Upper lobe of right lung (tissue), 1 donor: ENCODE measurements around the gene WNT2B. TPM values are rescaled to one million over a fixed set of nuclear protein-coding genes. Genes with fewer than 3 reads are reported as not detected.
"Not testable (repeated sequence)": the region's sequence is repeated elsewhere in the genome, so short reads cannot be mapped to it uniquely, and the experiment has no call there.

ENCODE experiments used
- ATAC-seq: fragments of 200-7000 bp; cut with Tn5 transposase; one replicate; pipeline ENCODE4 v1.9.1; 2020; ENCODE audit warnings: mild to moderate bottlenecking, moderate library complexity
- DNase-seq: peaks from one replicate; pipeline ENCODE4 v3.0.0-alpha.2; 2020
- H3K27ac ChIP-seq: fragments of 200-600 bp; one replicate; pipeline ENCODE4 v1.8.0; 2022
- H3K27me3 ChIP-seq: fragments of 200-600 bp; one replicate; pipeline ENCODE4 v1.8.0; 2022; ENCODE audit warnings: mild to moderate bottlenecking
- H3K36me3 ChIP-seq: fragments of 200-600 bp; one replicate; pipeline ENCODE4 v1.8.0; 2022
- H3K4me1 ChIP-seq: fragments of 200-600 bp; one replicate; pipeline ENCODE4 v1.8.0; 2022
- H3K4me3 ChIP-seq: fragments of 200-600 bp; one replicate; pipeline ENCODE4 v1.8.0; 2022; ENCODE audit warnings: mild to moderate bottlenecking
- H3K9me3 ChIP-seq: fragments of 200-600 bp; one replicate; pipeline ENCODE4 v1.8.0; 2022
- CTCF ChIP-seq: fragments of 200-600 bp; IDR thresholded peaks from one replicate; pipeline ENCODE4 v1.8.0; 2022; ENCODE audit warnings: antibody characterized with exemption
- intact Hi-C: fragments of 100-400 bp; cut with DNase I; formaldehyde crosslinking; loops from one replicate; pipeline ENCODE4 v1.11.0; 2022
- total RNA-seq: library from RNA; stranded (reverse); fragmentation: NEBNext Ultra II Directional; extraction: Animal tissue kit (Norgen Biotek cat#: 25700); gene quantifications from one replicate; pipeline ENCODE4 v1.2.1, GENCODE V29; 2021
- donor health status: DM: no; HTN: yes; CAD: no; lungs with severe emphysema.

The WNT2B gene
- total RNA-seq, 1 donor from 2014 or later = 8.5 TPM

GRCh38 chr1:112478314-112478713 is 30.5 kb upstream of the WNT2B start:
- no peak overlapping the region for H3K27ac ChIP-seq
- H3K9me3 ChIP-seq = no peaks in the 10 kb centered on the region
- no peak for TF ChIP-seq CTCF
- no peaks in the 10 kb centered on the region for H3K4me1 ChIP-seq
- intact Hi-C loops = no loop called here
- no peak for DNase-seq
- H3K36me3 ChIP-seq = no peaks in the 10 kb centered on the region
- ATAC-seq = no peak
- no peaks in the 10 kb centered on the region for H3K27me3 ChIP-seq
- H3K4me3 ChIP-seq = no peak overlapping the region

GRCh38 chr1:112486063-112486462 is 22.7 kb upstream of the WNT2B start:
- H3K36me3 ChIP-seq, DNase-seq, ATAC-seq, H3K27ac ChIP-seq, H3K9me3 ChIP-seq, H3K4me3 ChIP-seq, H3K4me1 ChIP-seq, H3K27me3 ChIP-seq, intact Hi-C loops: not testable (repeated sequence)

- intact Hi-C loops, H3K4me3 ChIP-seq, H3K27me3 ChIP-seq, DNase-seq, H3K4me1 ChIP-seq, ATAC-seq, H3K27ac ChIP-seq, H3K36me3 ChIP-seq, H3K9me3 ChIP-seq: not testable (repeated sequence)
These were observed 21.1 kb upstream of the WNT2B start for GRCh38 chr1:112487686-112488085.

GRCh38 chr1:112488141-112488540 is 20.6 kb upstream of the WNT2B start:
- ATAC-seq = no peak
- intact Hi-C loops = no loop called here
- TF ChIP-seq CTCF = no peak
- Histone ChIP-seq H3K36me3 (no peaks in the 10 kb centered on the region), H3K4me3 (no peak overlapping the region), H3K4me1 (no peaks in the 10 kb centered on the region), H3K27me3 (no peaks in the 10 kb centered on the region), H3K27ac (no peak overlapping the region), H3K9me3 (no peaks in the 10 kb centered on the region)
- DNase-seq = no peak

GRCh38 chr1:112492076-112492475 is 16.7 kb upstream of the WNT2B start:
- DNase-seq (no peak), ATAC-seq (no peak)
- Histone ChIP-seq H3K9me3 (no peaks in the 10 kb centered on the region), H3K27me3 (no peaks in the 10 kb centered on the region), H3K4me3 (no peak overlapping the region), H3K4me1 (no peaks in the 10 kb centered on the region), H3K27ac (no peak overlapping the region), H3K36me3 (no peaks in the 10 kb centered on the region)
- no peak for TF ChIP-seq CTCF
- intact Hi-C loops = no loop called here

- DNase-seq = no peak
- no peak overlapping the region for H3K4me3 ChIP-seq
- no peaks in the 10 kb centered on the region for H3K27me3 ChIP-seq
- H3K4me1 ChIP-seq = no peaks in the 10 kb centered on the region
- TF ChIP-seq CTCF = no peak
- intact Hi-C loops = no loop called here
- no peaks in the 10 kb centered on the region for H3K36me3 ChIP-seq
- H3K27ac ChIP-seq = no peak overlapping the region
- H3K9me3 ChIP-seq = no peaks in the 10 kb centered on the region
- no peak for ATAC-seq
These were observed 15.4 kb upstream of the WNT2B start for GRCh38 chr1:112493351-112493750.

- ATAC-seq = no peak
- Histone ChIP-seq H3K27ac (no peak overlapping the region), H3K36me3 (no peaks in the 10 kb centered on the region), H3K4me1 (no peaks in the 10 kb centered on the region), H3K9me3 (no peaks in the 10 kb centered on the region), H3K4me3 (no peak overlapping the region), H3K27me3 (no peaks in the 10 kb centered on the region)
- intact Hi-C loops = no loop called here
- DNase-seq = no peak
- TF ChIP-seq CTCF = no peak
These were observed 12.5 kb upstream of the WNT2B start for GRCh38 chr1:112496290-112496689.
